ENCODE results near the gene BTBD9.

The BTBD9 gene

GRCh38 chr6:38423746-38424145, 216.0 kb downstream of the BTBD9 start:
- WGBS (ENCODE audit: insufficient coverage, insufficient read length): no CpG with 5 or more reads among the region's 4 CpGs
- Histone ChIP-seq H3K27me3 (ENCODE audit: control insufficient read depth, insufficient read depth, low read length) (no peaks in the 10 kb centered on the region), H3K4me3 (ENCODE audit: low read length) (no peak overlapping the region), H3K27ac (ENCODE audit: low read length) (no peak overlapping the region), H3K4me1 (ENCODE audit: control insufficient read depth, insufficient read depth, low read length) (peaks cover 5% of the 10 kb centered on the region), H3K9me3 (ENCODE audit: control insufficient read depth, insufficient read depth, low read length) (no peaks in the 10 kb centered on the region), H3K36me3 (ENCODE audit: control insufficient read depth, insufficient read depth, low read length) (no peaks in the 10 kb centered on the region)
- no peak for DNase-seq (ENCODE audit: low read depth, low spot score)

- Histone ChIP-seq H3K4me1 (ENCODE audit: control insufficient read depth, insufficient read depth, low read length) (no peaks in the 10 kb centered on the region), H3K9me3 (ENCODE audit: control insufficient read depth, insufficient read depth, low read length) (no peaks in the 10 kb centered on the region), H3K36me3 (ENCODE audit: control insufficient read depth, insufficient read depth, low read length) (no peaks in the 10 kb centered on the region), H3K4me3 (ENCODE audit: low read length) (no peak overlapping the region), H3K27me3 (ENCODE audit: control insufficient read depth, insufficient read depth, low read length) (no peaks in the 10 kb centered on the region), H3K27ac (ENCODE audit: low read length) (no peak overlapping the region)
- WGBS (ENCODE audit: insufficient coverage, insufficient read length): no CpG with 5 or more reads among the region's 2 CpGs
- DNase-seq (ENCODE audit: low read depth, low spot score): no peak
These were observed 219.5 kb downstream of the BTBD9 start for GRCh38 chr6:38420207-38420606.

GRCh38 chr6:38417521-38417920, 222.2 kb downstream of the BTBD9 start:
- H3K36me3 ChIP-seq (ENCODE audit: control insufficient read depth, insufficient read depth, low read length): no peaks in the 10 kb centered on the region
- no peaks in the 10 kb centered on the region for H3K9me3 ChIP-seq (ENCODE audit: control insufficient read depth, insufficient read depth, low read length)
- no peaks in the 10 kb centered on the region for H3K27me3 ChIP-seq (ENCODE audit: control insufficient read depth, insufficient read depth, low read length)
- no CpG with 5 or more reads among the region's 6 CpGs for WGBS (ENCODE audit: insufficient coverage, insufficient read length)
- H3K27ac ChIP-seq (ENCODE audit: low read length): no peak overlapping the region
- H3K4me1 ChIP-seq (ENCODE audit: control insufficient read depth, insufficient read depth, low read length): no peaks in the 10 kb centered on the region
- no peak overlapping the region for H3K4me3 ChIP-seq (ENCODE audit: low read length)
- DNase-seq (ENCODE audit: low read depth, low spot score): no peak

- DNase-seq (ENCODE audit: low read depth, low spot score): no peak
- Histone ChIP-seq H3K27me3 (ENCODE audit: control insufficient read depth, insufficient read depth, low read length) (no peaks in the 10 kb centered on the region), H3K36me3 (ENCODE audit: control insufficient read depth, insufficient read depth, low read length) (no peaks in the 10 kb centered on the region), H3K4me1 (ENCODE audit: control insufficient read depth, insufficient read depth, low read length) (no peaks in the 10 kb centered on the region), H3K27ac (ENCODE audit: low read length) (no peak overlapping the region), H3K4me3 (ENCODE audit: low read length) (no peak overlapping the region), H3K9me3 (ENCODE audit: control insufficient read depth, insufficient read depth, low read length) (no peaks in the 10 kb centered on the region)
- WGBS (ENCODE audit: insufficient coverage, insufficient read length): 100% methylated on average over 2 of the region's 5 CpGs
These were observed 224.3 kb downstream of the BTBD9 start for GRCh38 chr6:38415231-38416005.

- Histone ChIP-seq H3K36me3 (ENCODE audit: control insufficient read depth, insufficient read depth, low read length) (no peaks in the 10 kb centered on the region), H3K27ac (ENCODE audit: low read length) (no peak overlapping the region), H3K9me3 (ENCODE audit: control insufficient read depth, insufficient read depth, low read length) (no peaks in the 10 kb centered on the region), H3K4me1 (ENCODE audit: control insufficient read depth, insufficient read depth, low read length) (no peaks in the 10 kb centered on the region), H3K27me3 (ENCODE audit: control insufficient read depth, insufficient read depth, low read length) (no peaks in the 10 kb centered on the region), H3K4me3 (ENCODE audit: low read length) (no peak overlapping the region)
- no CpG with 5 or more reads among the region's 4 CpGs for WGBS (ENCODE audit: insufficient coverage, insufficient read length)
- no peak for DNase-seq (ENCODE audit: low read depth, low spot score)
These were observed 226.5 kb downstream of the BTBD9 start for GRCh38 chr6:38413102-38413800.

- H3K4me1 ChIP-seq (ENCODE audit: control insufficient read depth, insufficient read depth, low read length): no peaks in the 10 kb centered on the region
- H3K27me3 ChIP-seq (ENCODE audit: control insufficient read depth, insufficient read depth, low read length): no peaks in the 10 kb centered on the region
- no peak overlapping the region for H3K4me3 ChIP-seq (ENCODE audit: low read length)
- no peaks in the 10 kb centered on the region for H3K9me3 ChIP-seq (ENCODE audit: control insufficient read depth, insufficient read depth, low read length)
- WGBS (ENCODE audit: insufficient coverage, insufficient read length): no CpG with 5 or more reads among the region's 3 CpGs
- H3K36me3 ChIP-seq (ENCODE audit: control insufficient read depth, insufficient read depth, low read length): no peaks in the 10 kb centered on the region
- H3K27ac ChIP-seq (ENCODE audit: low read length): no peak overlapping the region
- DNase-seq (ENCODE audit: low read depth, low spot score): no peak
These were observed 232.5 kb downstream of the BTBD9 start for GRCh38 chr6:38407192-38407591.

GRCh38 chr6:38406096-38406495, 233.6 kb downstream of the BTBD9 start:
- H3K9me3 ChIP-seq (ENCODE audit: control insufficient read depth, insufficient read depth, low read length): no peaks in the 10 kb centered on the region
- no peak overlapping the region for H3K27ac ChIP-seq (ENCODE audit: low read length)
- H3K4me1 ChIP-seq (ENCODE audit: control insufficient read depth, insufficient read depth, low read length): no peaks in the 10 kb centered on the region
- no peaks in the 10 kb centered on the region for H3K27me3 ChIP-seq (ENCODE audit: control insufficient read depth, insufficient read depth, low read length)
- no peaks in the 10 kb centered on the region for H3K36me3 ChIP-seq (ENCODE audit: control insufficient read depth, insufficient read depth, low read length)
- H3K4me3 ChIP-seq (ENCODE audit: low read length): no peak overlapping the region
- WGBS (ENCODE audit: insufficient coverage, insufficient read length): no CpG with 5 or more reads among the region's 1 CpG
- DNase-seq (ENCODE audit: low read depth, low spot score): no peak

- H3K4me1 ChIP-seq (ENCODE audit: control insufficient read depth, insufficient read depth, low read length): no peaks in the 10 kb centered on the region
- no peaks in the 10 kb centered on the region for H3K9me3 ChIP-seq (ENCODE audit: control insufficient read depth, insufficient read depth, low read length)
- H3K27ac ChIP-seq (ENCODE audit: low read length): no peak overlapping the region
- WGBS (ENCODE audit: insufficient coverage, insufficient read length): no CpG with 5 or more reads among the region's 3 CpGs
- DNase-seq (ENCODE audit: low read depth, low spot score): no peak
- H3K27me3 ChIP-seq (ENCODE audit: control insufficient read depth, insufficient read depth, low read length): no peaks in the 10 kb centered on the region
- no peaks in the 10 kb centered on the region for H3K36me3 ChIP-seq (ENCODE audit: control insufficient read depth, insufficient read depth, low read length)
- H3K4me3 ChIP-seq (ENCODE audit: low read length): no peak overlapping the region
These were observed 234.7 kb downstream of the BTBD9 start for GRCh38 chr6:38404900-38405556.

GRCh38 chr6:38404355-38404754, 235.4 kb downstream of the BTBD9 start:
- H3K4me3 ChIP-seq (ENCODE audit: low read length): no peak overlapping the region
- DNase-seq (ENCODE audit: low read depth, low spot score): no peak
- no peak overlapping the region for H3K27ac ChIP-seq (ENCODE audit: low read length)
- H3K27me3 ChIP-seq (ENCODE audit: control insufficient read depth, insufficient read depth, low read length): no peaks in the 10 kb centered on the region
- no peaks in the 10 kb centered on the region for H3K36me3 ChIP-seq (ENCODE audit: control insufficient read depth, insufficient read depth, low read length)
- H3K9me3 ChIP-seq (ENCODE audit: control insufficient read depth, insufficient read depth, low read length): no peaks in the 10 kb centered on the region
- WGBS (ENCODE audit: insufficient coverage, insufficient read length): no CpG with 5 or more reads among the region's 2 CpGs
- H3K4me1 ChIP-seq (ENCODE audit: control insufficient read depth, insufficient read depth, low read length): no peaks in the 10 kb centered on the region

- H3K4me1 ChIP-seq (ENCODE audit: control insufficient read depth, insufficient read depth, low read length): no peaks in the 10 kb centered on the region
- H3K27me3 ChIP-seq (ENCODE audit: control insufficient read depth, insufficient read depth, low read length): no peaks in the 10 kb centered on the region
- WGBS (ENCODE audit: insufficient coverage, insufficient read length): no CpG with 5 or more reads among the region's 2 CpGs
- H3K9me3 ChIP-seq (ENCODE audit: control insufficient read depth, insufficient read depth, low read length): no peaks in the 10 kb centered on the region
- no peak overlapping the region for H3K27ac ChIP-seq (ENCODE audit: low read length)
- H3K4me3 ChIP-seq (ENCODE audit: low read length): no peak overlapping the region
- no peaks in the 10 kb centered on the region for H3K36me3 ChIP-seq (ENCODE audit: control insufficient read depth, insufficient read depth, low read length)
- DNase-seq (ENCODE audit: low read depth, low spot score): no peak
These were observed 236.2 kb downstream of the BTBD9 start for GRCh38 chr6:38403548-38403947.

Data from iPS DF 6.9 (cell line).